K562 (cell line): ENCODE results near the gene MTX3. TPM values are rescaled to one million over a fixed set of nuclear protein-coding genes. Genes with fewer than 3 reads are reported as not detected.

ENCODE experiments used
- ATAC-seq: fragments of 200-7000 bp; cut with Tn5 transposase; 3 replicates; pipeline ENCODE4 v1.9.1; 2020; ENCODE audit warnings: moderate library complexity
- BruUV-seq: library from RNA; stranded (reverse); fragments of 400-500 nt; replicated peaks from 2 replicates; lab custom pipeline; 2021; lab: Mats Ljungman, UMichigan
- CTCF ChIA-PET: fragments of 300-600 bp; formaldehyde crosslinking; extraction: SDS; loops from one replicate; lab custom pipeline; 2021; ENCODE audit warnings: low intra/inter-chr PET ratio; lab: Yijun Ruan, JAX
- POLR2A ChIA-PET: fragments of 300-600, 350-650 bp; sonication (Branson Sonifier 250); formaldehyde crosslinking; extraction: SDS; loops from one replicate; lab custom pipeline; 2021; ENCODE audit warnings: antibody characterized with exemption, inconsistent platforms; lab: Yijun Ruan, JAX
- DNase-seq, 4 experiments: peaks; one replicate each; pipeline versions ENCODE4 v3.0.0 to v3.0.0-alpha.2; 2011 to 2018; ENCODE audit warnings: low spot score in 3 of 4, mixed read lengths in 3 of 4; ENCODE audit errors: extremely low read depth in 1 of 4
- FAIRE-seq: peaks from 2 replicates; lab custom pipeline; 2011; peaks lifted over from hg19 to GRCh38; lab: Jason Lieb, UNC
- H2AFZ ChIP-seq: 2 replicates; pipeline ENCODE4 v1.6.0; 2011; ENCODE audit warnings: low read depth, low read length, control low read depth, inconsistent platforms
- H3K27ac ChIP-seq: fragments of 200-600 bp; 3 replicates; pipeline ENCODE4 v1.8.0; 2011; ENCODE audit warnings: low read depth, mild to moderate bottlenecking, control low read depth, inconsistent platforms, low read length, moderate library complexity, mixed read lengths; ENCODE audit errors: extremely low read depth
- H3K27me3 ChIP-seq, 2 experiments: fragments of 300-600 bp in 1 of 2; 2 replicates in 1 of 2; 3 replicates in 1 of 2; pipeline versions ENCODE4 v1.6.0 to v1.8.0; 2011; ENCODE audit warnings: inconsistent platforms in 2 of 2, low read length in 2 of 2, mild to moderate bottlenecking in 1 of 2, mixed read lengths in 1 of 2, moderate library complexity in 1 of 2; ENCODE audit not compliant: control insufficient read depth in 2 of 2, insufficient read depth in 2 of 2
- H3K36me3 ChIP-seq: fragments of 300-600 bp; 3 replicates; pipeline ENCODE4 v1.8.0; 2011; ENCODE audit warnings: mild to moderate bottlenecking, low read length, inconsistent platforms; ENCODE audit not compliant: control insufficient read depth, insufficient read depth
- H3K4me1 ChIP-seq, 2 experiments: fragments of 200-600 bp in 1 of 2; replicated peaks in 1 of 2; 2 replicates in 1 of 2; 3 replicates in 1 of 2; pipeline versions ENCODE4 v1.5.1 to v1.8.0; 2011; ENCODE audit warnings: inconsistent platforms in 2 of 2, low read length in 2 of 2, mild to moderate bottlenecking in 1 of 2, mixed read lengths in 1 of 2, moderate library complexity in 1 of 2; ENCODE audit not compliant: control insufficient read depth in 2 of 2, insufficient read depth in 2 of 2
- H3K4me2 ChIP-seq: 2 replicates; pipeline ENCODE4 v1.6.1; 2011; ENCODE audit warnings: low read length, control low read depth, inconsistent platforms, mixed read lengths; ENCODE audit not compliant: insufficient read depth
- H3K4me3 ChIP-seq: fragments of 200-600 bp; sonication (generic), shearing (Covaris generic); 2 replicates; pipeline ENCODE4 v1.5.1; 2016; ENCODE audit warnings: control low read depth, inconsistent platforms
- H3K79me2 ChIP-seq: fragments of 200-600 bp; 3 replicates; pipeline ENCODE4 v1.8.0; 2011; ENCODE audit warnings: low read length, inconsistent platforms; ENCODE audit not compliant: control insufficient read depth, insufficient read depth
- H3K9ac ChIP-seq, 2 experiments: 2 replicates each; pipeline versions ENCODE4 v1.6.0 to v1.6.1; 2011; ENCODE audit warnings: low read depth in 2 of 2, low read length in 2 of 2, control low read depth in 1 of 2, inconsistent platforms in 1 of 2, mild to moderate bottlenecking in 1 of 2, mixed read lengths in 1 of 2; ENCODE audit not compliant: insufficient read depth in 1 of 2
- H3K9me1 ChIP-seq: one replicate; pipeline ENCODE4 v1.6.0; 2011; ENCODE audit warnings: inconsistent platforms, mild to moderate bottlenecking, low read length, moderate library complexity; ENCODE audit not compliant: control insufficient read depth, insufficient read depth
- H3K9me3 ChIP-seq: replicated peaks from 2 replicates; pipeline ENCODE4 v1.5.1; 2011; ENCODE audit warnings: low read depth, low read length, inconsistent platforms; ENCODE audit not compliant: control insufficient read depth, insufficient read depth
- H4K20me1 ChIP-seq: replicated peaks from 2 replicates; pipeline ENCODE4 v1.6.1; 2011; ENCODE audit warnings: low read length, inconsistent platforms, mixed read lengths; ENCODE audit not compliant: control insufficient read depth, insufficient read depth
- KDM5B ChIP-seq: fragments of 200-600 bp; sonication (generic); IDR thresholded peaks from 2 replicates; pipeline ENCODE4 v1.6.1; 2012; ENCODE audit warnings: low read depth, mild to moderate bottlenecking, moderate library complexity, low read length, control low read depth, inconsistent platforms; ENCODE audit not compliant: insufficient replicate concordance
- PKNOX1 ChIP-seq: fragments of 450-650 bp; IDR thresholded peaks from 2 replicates; pipeline ENCODE4 v1.6.1; 2016
- RNF2 ChIP-seq: sonication (generic); IDR thresholded peaks from 2 replicates; pipeline ENCODE4 v1.6.1; 2016
- WGBS: fragments of 100-300 bp; shearing (Covaris generic); methylation state at CpG from one replicate; pipeline ENCODE4 v1.1.6; 2016; ENCODE audit warnings: low coverage, mixed read lengths; ENCODE audit not compliant: insufficient coverage; ENCODE audit errors: missing lambda C conversion rate; 5-methylcytosine and 5-hydroxymethylcytosine counted together
- in situ Hi-C: fragments of 300-500 bp; cut with MboI; formaldehyde crosslinking; loops from 4 replicates; pipeline ENCODE4 v1.15.0; 2018; ENCODE audit warnings: inconsistent platforms, mixed read lengths
- intact Hi-C: fragments of 100-400 bp; cut with micrococcal nuclease; formaldehyde crosslinking; loops from 2 replicates; pipeline ENCODE4 v1.14.2; 2022
- polyA plus RNA-seq, 8 experiments: library from polyadenylated mRNA; depleted of rRNA in 4 of 8; stranded (reverse) in 5 of 8; unstranded in 3 of 8; fragments of >200 nt; fragmentation: Nextera tagmentation in 2 of 8; fragmentation: Illumina TruSeq in 1 of 8; extraction: Ambion mirVana in 2 of 8; extraction: Trizol in 1 of 8; gene quantifications; 2 replicates each; pipeline versions ENCODE4 v1.2.1 to v1.2.3, GENCODE V29; 2011 to 2014; ENCODE audit warnings: inconsistent platforms in 1 of 8, missing spikeins in 1 of 8
- total RNA-seq, 7 experiments: library from RNA; depleted of rRNA in 6 of 7; stranded (reverse); fragments of >200 nt in 6 of 7; fragmentation: Illumina TruSeq in 2 of 7; extraction: Trizol in 2 of 7; gene quantifications; 2 replicates each; pipeline versions ENCODE4 v1.2.1 to v1.2.3, GENCODE V29; 2011 to 2021; ENCODE audit warnings: low replicate concordance in 1 of 7
- TF ChIP-seq, protein P1 (sequence below): fragments of 250-450 bp; sonication (Bioruptor Pico); IDR thresholded peaks from 2 replicates; pipeline ENCODE4 v1.4.0; 2020; ENCODE audit warnings: mild to moderate bottlenecking

The MTX3 gene
- total and polyA plus RNA-seq, 9 of the 15 experiments (the other 6 are each of a cell fraction or from before 2014, with no cell fraction given): 0.04 to 0.36 (median 0.15) TPM; not detected in 1

DNA sequence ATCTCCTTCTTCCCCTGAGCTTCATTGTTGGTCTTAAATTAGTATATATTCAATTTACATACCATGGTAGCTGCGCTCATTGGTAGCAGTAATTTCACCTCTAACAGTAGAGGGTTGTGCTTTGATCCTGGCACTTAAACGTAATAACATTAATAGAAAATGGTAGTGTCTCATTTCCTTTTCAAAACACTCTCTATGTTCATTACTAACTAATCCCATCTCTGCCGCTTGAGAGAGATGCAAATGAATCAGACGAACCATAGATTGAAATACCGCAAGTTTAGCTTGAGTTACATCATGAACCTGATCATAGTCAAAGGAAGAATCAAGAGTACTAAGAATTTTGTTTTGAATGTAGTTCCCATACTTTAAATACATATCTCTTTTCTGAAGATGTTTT lies 46.3 kb upstream of the MTX3 start:
- Histone ChIP-seq H3K9me1 (no peaks in the 10 kb centered on the region), H4K20me1 (no peaks in the 10 kb centered on the region), H3K9me3 (no peaks in the 10 kb centered on the region), H3K27me3 (peaks cover 37 to 47% of the 10 kb centered on the region in 2 experiments), H3K4me2 (no peak overlapping the region), H3K4me3 (no peak overlapping the region), H3K79me2 (no peaks in the 10 kb centered on the region), H3K36me3 (no peaks in the 10 kb centered on the region), H3K9ac (no peak overlapping the region), H2AFZ (no peak overlapping the region), H3K27ac (no peak overlapping the region), H3K4me1 (peaks cover 0 to 4% of the 10 kb centered on the region in 2 experiments; a peak in 1 of 5 replicates)
- in situ Hi-C loops: no loop called here
- ChIA-PET POLR2A (interaction anchor here (1.4 kb wide), 1 partner anchor 20 kb away, joined by 3 read pairs; no protein-coding TSS in a partner anchor), CTCF (no interaction called here)
- no TSS peak for BruUV-seq
- no peak for FAIRE-seq
- intact Hi-C loops: no loop called here
- TF ChIP-seq RNF2: 0 out of 2 replicates have a peak, but pooled peaks have one; percentile 16
- TF ChIP-seq, protein P1, sequence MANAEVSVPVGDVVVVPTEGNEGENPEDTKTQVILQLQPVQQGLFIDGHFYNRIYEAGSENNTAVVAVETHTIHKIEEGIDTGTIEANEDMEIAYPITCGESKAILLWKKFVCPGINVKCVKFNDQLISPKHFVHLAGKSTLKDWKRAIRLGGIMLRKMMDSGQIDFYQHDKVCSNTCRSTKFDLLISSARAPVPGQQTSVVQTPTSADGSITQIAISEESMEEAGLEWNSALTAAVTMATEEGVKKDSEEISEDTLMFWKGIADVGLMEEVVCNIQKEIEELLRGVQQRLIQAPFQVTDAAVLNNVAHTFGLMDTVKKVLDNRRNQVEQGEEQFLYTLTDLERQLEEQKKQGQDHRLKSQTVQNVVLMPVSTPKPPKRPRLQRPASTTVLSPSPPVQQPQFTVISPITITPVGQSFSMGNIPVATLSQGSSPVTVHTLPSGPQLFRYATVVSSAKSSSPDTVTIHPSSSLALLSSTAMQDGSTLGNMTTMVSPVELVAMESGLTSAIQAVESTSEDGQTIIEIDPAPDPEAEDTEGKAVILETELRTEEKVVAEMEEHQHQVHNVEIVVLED: no peak
- no peak for TF ChIP-seq KDM5B
- DNase-seq: no peak
- no peak for ATAC-seq
- 1% methylated on average over 5 of the region's 5 CpGs for whole genome bisulfite sequencing

DNA sequence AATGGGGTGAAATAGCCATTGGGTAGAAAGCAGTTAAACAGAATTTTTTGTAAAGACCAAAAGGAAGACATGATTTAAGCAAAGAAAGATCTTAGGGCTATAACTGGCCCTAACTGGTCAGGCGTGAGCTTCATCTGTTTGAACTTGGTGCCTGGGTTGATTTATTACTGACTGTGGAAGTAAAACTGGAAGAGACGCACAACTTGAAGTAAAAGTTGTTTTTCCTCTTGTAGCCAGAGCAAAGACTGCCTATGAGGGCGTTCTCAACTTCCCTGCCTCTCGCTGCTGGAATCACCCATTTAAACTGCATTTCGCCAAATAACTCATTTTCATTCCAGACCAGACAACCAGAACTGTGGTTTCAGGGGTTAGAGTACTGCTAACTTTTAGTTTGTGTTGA lies 45.6 kb upstream of the MTX3 start:
- FAIRE-seq (no peak), DNase-seq (no peak), ATAC-seq (no peak; the same call in 2 of the 3 replicates)
- ChIA-PET POLR2A (interaction anchor here (1.4 kb wide), 1 partner anchor 21 kb away, joined by 3 read pairs; no protein-coding TSS in a partner anchor), CTCF (no interaction called here)
- in situ Hi-C loops (no loop called here), intact Hi-C loops (no loop called here)
- Histone ChIP-seq H3K27me3 (peaks cover 32 to 42% of the 10 kb centered on the region in 2 experiments), H3K9ac (no peak overlapping the region), H3K4me2 (no peak overlapping the region), H3K4me1 (peaks cover 0 to 4% of the 10 kb centered on the region in 2 experiments; a peak in 1 of 5 replicates), H3K36me3 (no peaks in the 10 kb centered on the region), H3K4me3 (no peak overlapping the region), H4K20me1 (no peaks in the 10 kb centered on the region), H3K9me1 (no peaks in the 10 kb centered on the region), H3K9me3 (no peaks in the 10 kb centered on the region), H3K79me2 (no peaks in the 10 kb centered on the region), H2AFZ (no peak overlapping the region), H3K27ac (no peak overlapping the region)
- WGBS: 0% methylated on average over 5 of the region's 5 CpGs
- BruUV-seq: no TSS peak
- TF ChIP-seq PKNOX1: 0 out of 2 replicates have a peak, but pooled peaks have one; percentile 8
